Hypothalamus (tissue), 51 donors: ENCODE results near the gene C15orf61.

Experiments used
- DNase-seq, 51 donors: peaks; one replicate each; lab custom pipeline; 2025; lab: John Stamatoyannopoulos, UW

C15orf61 gene

DNA sequence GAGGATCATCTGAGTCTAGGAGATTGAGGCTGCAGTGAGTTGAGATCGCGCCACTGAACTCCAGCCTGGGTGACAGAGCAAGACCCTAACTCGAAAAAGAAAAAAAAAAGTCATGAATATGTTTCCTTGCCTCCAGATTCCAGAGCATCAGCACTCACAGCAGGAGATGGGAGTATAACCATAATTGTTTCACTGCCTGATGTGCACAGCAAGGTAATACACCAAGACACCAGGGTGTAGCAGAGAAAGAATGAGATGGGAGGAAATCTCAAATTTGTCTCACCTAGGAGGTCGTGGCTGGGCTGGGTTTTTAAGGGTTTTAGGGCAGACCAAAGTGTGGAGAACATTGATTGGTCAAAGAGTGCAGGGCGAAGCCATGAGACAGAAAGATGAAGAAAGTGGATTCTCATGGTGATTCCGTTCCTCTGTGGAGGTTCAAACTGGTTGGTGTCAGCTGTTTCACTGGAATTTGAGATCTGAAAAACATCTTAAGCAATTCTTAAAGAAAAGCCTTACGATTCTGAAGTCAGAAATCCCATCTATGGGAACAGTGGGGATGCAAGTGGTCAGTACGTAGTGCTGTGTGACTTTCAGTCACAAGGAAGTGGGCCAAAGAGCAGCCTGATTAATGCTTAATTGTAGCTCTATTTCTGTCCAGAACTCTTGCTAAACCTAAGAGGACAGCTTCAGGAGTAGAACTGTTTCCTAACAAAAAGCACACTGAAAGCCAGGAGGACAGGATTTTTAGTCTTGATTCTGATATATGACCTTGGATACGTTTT lies 7.8 kb upstream of the C15orf61 start:
- no peak for DNase-seq

DNA sequence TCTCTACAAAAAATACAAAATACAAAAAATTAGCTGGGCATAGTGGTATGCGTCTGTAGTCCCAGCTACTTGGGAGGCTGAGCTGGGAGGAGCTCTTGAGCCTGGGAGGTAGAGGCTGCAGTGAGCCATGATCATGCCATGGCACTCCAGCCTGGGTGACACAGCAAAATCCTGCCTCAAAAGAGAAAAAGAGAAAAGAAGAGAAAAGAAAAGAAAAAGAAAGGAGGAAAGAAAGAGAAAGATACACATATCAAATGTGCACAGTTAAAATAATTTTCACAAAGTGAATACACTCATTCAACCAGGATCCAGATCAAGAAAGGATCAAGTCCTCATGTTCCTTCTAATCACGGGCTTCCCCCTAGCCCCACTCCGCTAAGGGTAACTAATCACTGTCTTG lies 5.8 kb upstream of the C15orf61 start:
- DNase-seq: no peak

DNA sequence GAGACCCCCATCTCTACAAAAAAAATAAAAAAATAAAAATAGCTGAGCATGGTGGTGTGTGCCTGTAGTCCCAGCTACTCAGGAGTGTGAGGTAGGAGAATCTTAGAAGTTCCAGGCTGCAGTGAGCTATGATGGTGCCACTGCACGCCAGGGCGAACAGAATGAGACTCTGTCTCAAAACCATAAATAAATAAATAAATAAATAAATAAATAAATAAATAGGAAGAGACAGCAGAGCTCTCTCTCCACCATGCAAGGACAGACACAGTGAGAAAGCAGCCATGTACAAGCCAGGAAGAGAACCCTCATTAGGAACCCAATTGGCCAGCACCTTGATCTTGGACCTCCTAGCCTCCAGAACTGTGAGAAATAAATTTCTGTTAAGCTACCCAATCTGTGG lies 5.4 kb upstream of the C15orf61 start:
- no peak for DNase-seq

DNA sequence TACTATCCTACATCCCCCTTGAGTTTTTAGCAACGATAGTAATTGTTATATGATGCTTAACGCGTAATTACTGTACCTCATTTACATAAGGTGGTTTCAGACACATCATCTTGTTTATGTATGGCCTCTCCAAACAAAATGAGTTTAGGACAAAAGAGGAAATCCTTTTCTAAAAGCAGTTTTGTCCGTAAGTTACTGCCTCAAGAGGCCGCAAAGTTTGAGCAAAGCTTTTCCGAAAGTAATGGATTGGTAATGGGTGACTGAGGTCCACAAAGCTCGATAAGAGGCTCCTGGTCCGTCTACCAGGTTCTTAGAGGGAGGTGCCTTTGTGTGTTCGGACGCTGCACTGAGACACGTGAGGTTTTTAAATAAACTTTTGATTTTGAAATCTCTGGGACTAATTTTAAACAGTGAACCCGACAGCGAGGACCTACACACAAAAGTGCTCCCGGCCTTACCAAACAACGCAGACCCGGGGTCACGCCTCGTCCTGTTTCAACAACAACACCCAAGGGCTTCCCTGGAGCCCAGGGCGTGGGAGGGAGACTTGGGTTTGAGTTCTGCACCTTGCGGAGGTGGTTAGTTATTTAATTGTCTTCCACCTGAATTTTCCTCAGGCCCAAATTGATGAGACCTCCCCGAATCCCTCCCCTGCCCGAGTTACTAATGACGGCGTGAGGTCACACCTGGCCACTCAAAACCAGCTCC lies 456 bp upstream of the C15orf61 start:
- DNase-seq: peak in 2 of 51 donors; percentile 34 to 46

DNA sequence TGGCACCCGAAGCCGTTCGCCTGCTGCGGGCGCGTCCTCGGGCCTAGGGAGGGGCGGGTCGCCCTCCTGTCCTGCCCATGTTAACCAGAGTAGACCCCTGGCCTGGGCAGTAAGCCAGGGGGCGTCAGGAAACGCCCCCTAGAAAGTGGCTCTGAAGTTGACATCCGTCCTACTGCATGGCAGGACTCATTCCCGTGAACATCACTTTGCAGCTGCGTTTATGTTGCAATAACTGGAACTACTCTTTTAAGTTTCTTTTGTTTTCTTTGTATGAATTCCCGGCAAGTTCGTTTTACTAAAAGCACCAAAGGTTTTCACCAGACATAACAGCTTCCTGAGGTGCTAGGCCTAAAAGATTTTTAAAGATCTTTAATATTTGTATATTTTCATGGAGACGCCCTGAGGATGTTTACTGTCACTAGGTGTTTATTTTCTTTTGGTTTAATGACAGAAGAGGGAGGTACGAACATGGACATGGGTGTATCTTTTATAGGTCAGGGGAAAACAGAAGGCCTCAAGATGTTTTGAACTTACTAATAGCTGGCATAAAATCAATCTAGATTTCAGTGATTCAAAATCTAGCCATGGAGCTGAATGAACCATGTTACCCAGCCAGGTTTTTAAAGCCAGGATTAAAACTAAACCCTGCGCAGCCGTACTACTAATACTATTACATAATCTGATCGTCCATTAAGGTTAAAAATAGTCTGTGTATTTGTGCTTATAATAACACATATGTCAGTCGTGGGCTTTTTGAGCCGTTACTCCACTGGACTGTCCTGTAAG lies 1.0 kb downstream of the C15orf61 start:
- DNase-seq: peak in 1 of 51 donors; percentile 66

GRCh38 chr15:67523330-67523729 lies 2.4 kb downstream of the C15orf61 start:
- no peak for DNase-seq

GRCh38 chr15:67524235-67524634 lies 3.3 kb downstream of the C15orf61 start:
- DNase-seq: no peak

DNA sequence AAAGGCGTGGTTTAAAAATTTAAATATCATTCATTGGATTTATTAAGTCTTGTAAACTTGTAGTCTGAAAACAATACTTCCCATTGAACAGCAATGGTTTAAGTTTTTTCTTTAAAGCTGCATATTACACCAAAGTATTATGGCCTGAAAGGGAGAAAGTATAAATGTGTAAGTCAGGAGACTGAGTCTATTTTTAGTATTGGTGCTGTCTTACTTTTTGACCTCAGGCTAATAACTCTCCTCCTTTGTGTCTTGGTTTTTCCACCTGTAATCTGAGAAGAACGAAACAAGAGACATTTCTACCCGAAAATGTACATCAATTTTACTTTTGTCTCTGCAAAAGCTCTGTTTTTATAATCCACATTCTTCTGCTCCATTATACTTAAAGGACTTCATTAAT lies 7.6 kb downstream of the C15orf61 start:
- DNase-seq: no peak

- no peak for DNase-seq
Measured at GRCh38 chr15:67531379-67531914, 10.5 kb downstream of the C15orf61 start.

- no peak for DNase-seq
Measured at GRCh38 chr15:67533873-67534272, 12.9 kb downstream of the C15orf61 start.

- no peak for DNase-seq
Measured at GRCh38 chr15:67534360-67534759, 13.4 kb downstream of the C15orf61 start.

GRCh38 chr15:67537771-67538170 lies 16.8 kb downstream of the C15orf61 start:
- no peak for DNase-seq

- peak; percentile 24 to 92 (median 76) for DNase-seq
Measured at GRCh38 chr15:67542420-67543347, 21.8 kb downstream of the C15orf61 start, which contains the start of gene MAP2K5. Gene MAP2K5 (plus strand): TSS chr15:67542703. CDS start chr15:67543336, 633 bp downstream.

GRCh38 chr15:67543348-67543718 lies 22.4 kb downstream of the C15orf61 start:
- DNase-seq: peak in 11 of 51 donors; percentile 10 to 56 (median 28)

GRCh38 chr15:67544475-67544874 lies 23.5 kb downstream of the C15orf61 start:
- DNase-seq: no peak

DNA sequence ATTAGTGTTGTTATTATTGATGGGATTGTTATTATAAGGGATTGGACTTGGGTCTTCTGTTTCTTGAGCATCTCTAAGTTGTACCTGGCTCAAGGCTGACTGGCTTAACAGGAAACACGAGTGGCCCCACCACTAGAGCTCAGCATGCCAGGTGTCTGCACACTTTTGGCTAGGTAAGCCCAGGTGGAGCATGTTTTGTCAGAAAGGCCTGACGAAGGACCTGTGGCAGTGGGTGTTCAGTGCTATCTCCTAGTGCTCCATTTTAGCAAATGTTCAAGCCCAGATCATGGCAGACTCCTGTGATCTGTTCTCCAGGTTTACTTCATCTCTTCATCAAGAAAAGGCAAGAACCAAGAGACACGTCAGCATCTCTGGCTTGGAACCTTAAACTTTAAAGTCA lies 24.9 kb downstream of the C15orf61 start:
- no peak for DNase-seq

DNA sequence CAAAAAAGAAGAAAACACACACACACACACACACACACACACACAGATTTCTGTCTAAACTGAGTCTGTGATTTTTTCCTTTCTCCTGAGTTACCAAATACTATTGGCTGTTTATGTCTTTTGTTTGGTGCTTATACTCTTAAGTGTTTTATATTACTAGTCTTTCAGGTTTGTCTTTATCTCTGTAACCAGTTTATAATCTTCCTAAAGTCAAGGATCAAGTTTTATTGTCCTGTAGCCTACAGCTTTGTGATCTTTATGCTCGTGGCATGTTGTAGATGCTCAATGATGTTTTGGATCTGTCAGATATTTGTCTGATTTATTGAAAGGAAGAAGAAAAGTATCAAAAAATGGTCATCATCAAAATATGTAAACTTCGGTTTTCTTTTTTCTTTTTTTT lies 26.1 kb downstream of the C15orf61 start:
- no peak for DNase-seq

DNA sequence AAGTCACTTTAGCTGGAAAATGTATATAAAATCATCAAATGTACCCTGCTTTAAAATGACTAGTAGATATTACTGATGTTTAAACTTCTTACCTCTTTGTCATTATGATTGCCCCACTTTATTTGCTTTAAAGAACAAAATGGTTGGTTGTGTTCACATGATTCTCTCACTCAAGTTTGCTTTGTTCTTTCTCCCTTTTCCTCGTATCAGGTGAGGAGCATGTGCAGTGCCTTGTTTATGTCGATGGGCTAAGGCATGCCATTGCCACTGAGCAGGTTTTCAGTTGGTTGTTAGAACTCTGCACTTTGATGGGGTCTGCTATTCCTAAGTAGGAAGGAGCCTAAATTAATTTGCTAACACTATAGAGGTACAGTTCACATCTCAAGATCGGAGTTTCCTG lies 26.9 kb downstream of the C15orf61 start:
- DNase-seq: no peak

DNA sequence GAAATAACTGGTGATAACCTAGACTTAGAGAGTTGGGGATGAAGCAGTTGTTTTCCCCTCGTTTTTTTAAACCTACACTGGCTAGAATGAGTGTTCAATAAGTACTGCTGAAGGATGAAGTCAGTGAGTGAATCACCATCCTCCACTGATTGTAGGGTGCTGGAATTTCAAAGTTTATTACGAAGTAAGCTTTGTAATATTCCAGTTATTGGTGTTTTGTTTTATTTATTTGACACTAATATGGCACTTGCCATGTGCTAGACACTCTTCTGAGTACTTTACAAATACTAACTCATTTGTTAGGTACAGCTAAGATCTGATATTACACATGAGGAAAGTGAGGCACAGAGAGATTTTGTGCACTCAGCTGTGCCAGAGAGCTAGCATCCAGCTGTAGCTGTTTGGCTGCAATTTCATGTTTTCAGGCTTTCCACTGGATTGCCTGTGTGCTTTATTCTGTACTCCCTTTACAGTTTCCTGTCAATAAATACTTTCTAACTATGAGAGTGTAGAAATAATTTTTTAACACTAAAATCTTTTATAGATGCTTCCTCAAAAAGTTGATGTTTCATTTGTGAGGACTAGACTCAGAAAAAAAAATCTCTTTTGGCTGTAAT lies 27.4 kb downstream of the C15orf61 start:
- DNase-seq: peak in 2 of 51 donors; percentile 7 to 22
